SJCRH30 (cell line): ENCODE data around the gene CDK5R1. TPM values are rescaled to one million over a fixed set of nuclear protein-coding genes. Genes with fewer than 3 reads are reported as not detected.

Source experiments
- DNase-seq, 2 experiments: peaks; one replicate each; pipeline ENCODE4 v3.0.0-alpha.2; 2015 to 2020
- H3K27ac ChIP-seq: fragments of 250-450 bp; sonication (Bioruptor Pico); 2 replicates; pipeline ENCODE4 v1.5.1; 2020; ENCODE audit warnings: mild to moderate bottlenecking, moderate library complexity
- H3K27me3 ChIP-seq: fragments of 250-450 bp; sonication (Bioruptor Pico); 2 replicates; pipeline ENCODE4 v1.5.1; 2020; ENCODE audit warnings: mild to moderate bottlenecking, moderate library complexity
- H3K36me3 ChIP-seq: fragments of 250-450 bp; sonication (Bioruptor Pico); 2 replicates; pipeline ENCODE4 v1.5.1; 2020; ENCODE audit warnings: mild to moderate bottlenecking, moderate library complexity
- H3K4me1 ChIP-seq: fragments of 250-450 bp; sonication (Bioruptor Pico); 2 replicates; pipeline ENCODE4 v1.5.1; 2020; ENCODE audit warnings: mild to moderate bottlenecking, moderate library complexity
- H3K4me3 ChIP-seq: fragments of 250-450 bp; sonication (Bioruptor Pico); 2 replicates; pipeline ENCODE4 v1.5.1; 2020; ENCODE audit warnings: mild to moderate bottlenecking, moderate library complexity
- H3K9me3 ChIP-seq: fragments of 250-450 bp; sonication (Bioruptor Pico); replicated peaks from 2 replicates; pipeline ENCODE4 v1.5.1; 2020; ENCODE audit warnings: mild to moderate bottlenecking, moderate library complexity
- total RNA-seq: library from RNA; depleted of rRNA; stranded (reverse); fragments of >200 nt; shearing (Covaris generic); gene quantifications from 2 replicates; pipeline ENCODE4 v1.2.3, GENCODE V29; 2014

Gene CDK5R1
- total RNA-seq, 1 experiment from 2014 or later, result 4.7 TPM

DNA sequence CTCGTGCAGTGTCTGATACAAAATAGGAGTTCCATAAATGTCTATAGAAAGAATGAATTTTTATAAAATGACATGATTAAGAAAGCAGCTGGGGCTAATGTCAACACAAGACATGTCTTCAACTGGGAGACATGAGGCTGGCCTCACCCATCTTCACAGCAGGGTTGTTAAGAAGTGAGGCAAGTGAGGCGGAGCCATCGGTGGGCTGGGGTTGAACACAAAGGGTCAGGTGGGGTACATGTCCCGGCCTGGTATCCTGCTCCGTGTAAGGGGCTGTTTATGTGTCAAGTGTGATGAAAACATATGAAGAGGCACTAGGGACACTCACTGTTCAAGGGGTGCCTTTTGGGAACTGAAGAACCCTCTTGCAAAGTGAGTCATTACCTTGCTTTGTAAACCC is 22.1 kb downstream of the CDK5R1 start:
- H3K27ac ChIP-seq, result no peak overlapping the region

DNA sequence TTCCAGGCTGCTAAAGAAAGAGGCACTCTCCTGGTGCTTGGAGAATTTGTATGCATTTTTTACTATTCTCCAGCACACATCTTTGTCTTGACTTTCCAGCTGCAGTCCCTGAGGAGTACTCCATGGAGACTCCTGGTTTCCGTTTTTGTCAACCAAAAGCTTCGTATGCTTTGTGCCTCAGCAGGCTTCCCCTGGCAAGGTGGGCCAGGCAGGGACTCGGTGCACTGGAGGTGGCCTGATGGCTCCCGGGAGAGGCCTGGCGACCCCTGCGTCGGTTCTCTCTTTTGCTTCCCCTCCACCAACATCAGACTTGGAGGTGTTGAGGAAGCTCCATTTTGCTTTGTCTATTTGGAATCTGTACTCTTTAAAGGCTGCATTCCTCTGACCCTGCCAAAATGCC is 23.7 kb downstream of the CDK5R1 start:
- Histone ChIP-seq H3K27ac (no peak overlapping the region), H3K27me3 (peaks cover 3% of the 10 kb centered on the region; the same call in 1 of the 2 replicates), H3K4me3 (no peak overlapping the region), H3K9me3 (no peaks in the 10 kb centered on the region), H3K36me3 (no peaks in the 10 kb centered on the region), H3K4me1 (no peaks in the 10 kb centered on the region; the same call in 1 of the 2 replicates)
- no peak for DNase-seq

More for the DNA sequence above, 22.1 kb downstream of the CDK5R1 start:
- Histone ChIP-seq H3K36me3 (no peaks in the 10 kb centered on the region), H3K27me3 (peaks cover 3% of the 10 kb centered on the region; the same call in 1 of the 2 replicates), H3K9me3 (no peaks in the 10 kb centered on the region), H3K4me3 (no peak overlapping the region), H3K4me1 (peaks cover 12% of the 10 kb centered on the region)
- DNase-seq, result no peak

DNA sequence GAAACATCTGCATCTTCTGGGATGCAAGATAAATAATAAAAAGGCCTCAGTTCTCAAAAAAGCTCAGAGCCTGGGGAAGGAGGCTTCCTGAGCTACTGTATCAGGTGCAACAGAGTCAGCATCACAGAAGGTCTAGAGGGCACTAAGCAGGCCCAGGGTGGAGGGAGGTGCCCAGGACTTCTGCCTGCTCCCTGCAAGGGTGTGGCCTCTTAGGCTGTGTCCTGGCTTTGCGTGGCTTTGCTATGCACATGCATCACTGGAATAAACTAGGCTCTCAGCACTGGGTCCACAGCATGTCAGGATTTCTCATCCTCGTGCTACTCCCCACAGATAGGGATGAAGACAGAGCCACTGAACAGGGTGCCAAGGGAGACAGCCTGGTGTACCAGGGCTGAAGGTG is 25.5 kb downstream of the CDK5R1 start:
- H3K4me3 ChIP-seq, result no peak overlapping the region
- no peak overlapping the region for H3K27ac ChIP-seq
- H3K36me3 ChIP-seq, result no peaks in the 10 kb centered on the region
- H3K9me3 ChIP-seq, result no peaks in the 10 kb centered on the region
- peaks cover 3% of the 10 kb centered on the region; the same call in 1 of the 2 replicates for H3K27me3 ChIP-seq
- peaks cover 14% of the 10 kb centered on the region for H3K4me1 ChIP-seq
- no peak for DNase-seq

DNA sequence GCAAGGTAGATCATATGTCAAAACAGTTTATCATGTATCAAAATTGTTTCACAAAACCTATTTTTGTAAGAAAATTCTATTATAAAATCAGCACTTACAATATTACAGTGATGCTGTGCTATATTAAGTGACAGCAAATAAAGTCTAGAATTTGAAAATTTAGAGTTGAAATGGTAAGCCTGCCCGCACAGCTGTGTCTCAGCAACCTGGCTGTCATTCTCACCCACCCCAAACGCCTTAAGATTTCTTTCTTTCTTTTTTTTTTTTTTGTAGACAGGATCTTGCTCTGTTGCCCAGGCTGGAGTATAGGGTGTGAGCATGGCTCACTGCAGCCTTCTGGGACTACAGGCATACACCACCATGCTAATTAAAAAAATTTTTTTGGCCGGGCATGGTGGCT is 26.8 kb downstream of the CDK5R1 start:
- DNase-seq, result no peak
- Histone ChIP-seq H3K9me3 (no peaks in the 10 kb centered on the region), H3K4me3 (no peak overlapping the region), H3K4me1 (peaks cover 23% of the 10 kb centered on the region), H3K36me3 (no peaks in the 10 kb centered on the region), H3K27ac (no peak overlapping the region), H3K27me3 (peaks cover 3% of the 10 kb centered on the region; the same call in 1 of the 2 replicates)

DNA sequence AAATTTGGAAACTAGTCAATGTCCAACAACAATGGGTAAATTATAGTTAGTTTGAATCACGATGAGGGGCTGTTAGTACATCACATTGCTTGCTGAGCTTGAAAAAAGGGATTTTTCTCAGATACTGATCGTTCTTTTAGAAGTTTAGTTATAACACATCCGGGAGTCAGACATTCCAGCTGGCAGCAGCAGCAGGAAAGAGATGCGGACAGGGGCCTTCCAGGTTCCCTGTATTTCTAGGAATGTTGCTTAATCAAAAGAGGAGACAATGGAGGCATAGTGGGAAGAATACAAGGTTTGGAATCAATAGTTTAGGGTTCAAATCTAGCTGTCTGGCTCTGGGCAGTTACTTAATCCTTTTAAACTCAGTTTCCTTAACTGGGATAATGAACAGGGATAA is 27.8 kb downstream of the CDK5R1 start:
- no peaks in the 10 kb centered on the region for H3K27me3 ChIP-seq

DNA sequence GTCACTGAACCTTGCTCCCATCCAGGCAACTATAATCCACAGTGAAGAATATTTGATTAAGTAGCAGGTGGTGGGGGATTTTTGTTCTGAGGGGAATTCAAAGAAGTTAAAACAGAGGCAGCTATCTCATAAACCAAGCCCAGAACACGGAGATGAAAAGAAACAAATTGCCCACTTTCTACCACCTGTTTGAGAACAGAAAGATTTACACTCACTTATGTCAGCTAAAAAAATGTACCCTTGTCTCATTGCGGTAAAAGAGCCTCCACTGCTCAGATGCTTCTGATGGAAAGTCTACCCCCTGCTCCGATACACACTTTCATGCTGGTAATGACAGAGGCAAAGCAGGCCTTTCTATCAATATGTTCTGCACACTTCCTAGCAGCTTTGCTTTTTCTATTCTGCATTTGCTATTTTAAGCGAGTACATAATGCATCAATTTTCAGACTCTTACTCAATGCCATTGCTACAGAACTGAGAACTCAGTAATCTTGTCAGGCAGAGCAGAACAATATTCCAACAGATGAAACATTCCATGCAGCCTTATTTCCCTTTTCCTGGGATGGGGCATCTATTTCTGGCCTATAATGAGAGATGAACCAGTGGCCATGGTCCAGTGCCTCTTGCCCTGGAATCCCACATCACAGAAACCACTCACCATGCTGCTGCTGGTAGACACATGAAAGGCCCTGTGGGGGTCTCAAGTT is 29.0 kb downstream of the CDK5R1 start:
- Histone ChIP-seq H3K9me3 (no peaks in the 10 kb centered on the region), H3K4me1 (peaks cover 35% of the 10 kb centered on the region), H3K4me3 (no peak overlapping the region), H3K36me3 (no peaks in the 10 kb centered on the region), H3K27me3 (no peaks in the 10 kb centered on the region), H3K27ac (no peak overlapping the region)
- no peak for DNase-seq

More for the DNA sequence above, 27.8 kb downstream of the CDK5R1 start:
- Histone ChIP-seq H3K9me3 (no peaks in the 10 kb centered on the region), H3K27ac (no peak overlapping the region), H3K4me3 (no peak overlapping the region), H3K4me1 (peaks cover 27% of the 10 kb centered on the region), H3K36me3 (no peaks in the 10 kb centered on the region)
- no peak for DNase-seq

DNA sequence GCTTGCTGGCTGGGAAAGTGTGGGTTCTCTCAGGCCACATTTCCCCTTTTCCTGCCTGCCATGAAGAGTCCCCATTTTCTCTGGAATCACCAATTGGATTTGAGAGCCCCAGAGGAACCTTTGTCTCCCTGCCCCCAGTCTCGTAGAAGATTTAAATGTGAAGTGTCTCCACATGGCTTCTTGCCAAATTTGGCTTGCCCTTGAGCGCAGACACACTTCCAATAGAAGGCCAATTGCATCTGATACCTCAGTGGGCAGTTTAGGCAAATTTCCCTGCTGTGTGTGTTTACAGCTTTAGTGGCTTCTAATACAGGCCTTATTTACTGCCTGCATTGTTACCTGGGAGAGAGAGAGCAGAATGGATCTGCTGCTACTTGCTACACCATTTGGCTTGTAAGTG is 29.7 kb downstream of the CDK5R1 start:
- no peak for DNase-seq
- no peak overlapping the region for H3K27ac ChIP-seq
- H3K4me1 ChIP-seq, result peaks cover 35% of the 10 kb centered on the region
- H3K4me3 ChIP-seq, result no peak overlapping the region
- no peaks in the 10 kb centered on the region for H3K27me3 ChIP-seq
- no peaks in the 10 kb centered on the region for H3K9me3 ChIP-seq
- no peaks in the 10 kb centered on the region for H3K36me3 ChIP-seq

DNA sequence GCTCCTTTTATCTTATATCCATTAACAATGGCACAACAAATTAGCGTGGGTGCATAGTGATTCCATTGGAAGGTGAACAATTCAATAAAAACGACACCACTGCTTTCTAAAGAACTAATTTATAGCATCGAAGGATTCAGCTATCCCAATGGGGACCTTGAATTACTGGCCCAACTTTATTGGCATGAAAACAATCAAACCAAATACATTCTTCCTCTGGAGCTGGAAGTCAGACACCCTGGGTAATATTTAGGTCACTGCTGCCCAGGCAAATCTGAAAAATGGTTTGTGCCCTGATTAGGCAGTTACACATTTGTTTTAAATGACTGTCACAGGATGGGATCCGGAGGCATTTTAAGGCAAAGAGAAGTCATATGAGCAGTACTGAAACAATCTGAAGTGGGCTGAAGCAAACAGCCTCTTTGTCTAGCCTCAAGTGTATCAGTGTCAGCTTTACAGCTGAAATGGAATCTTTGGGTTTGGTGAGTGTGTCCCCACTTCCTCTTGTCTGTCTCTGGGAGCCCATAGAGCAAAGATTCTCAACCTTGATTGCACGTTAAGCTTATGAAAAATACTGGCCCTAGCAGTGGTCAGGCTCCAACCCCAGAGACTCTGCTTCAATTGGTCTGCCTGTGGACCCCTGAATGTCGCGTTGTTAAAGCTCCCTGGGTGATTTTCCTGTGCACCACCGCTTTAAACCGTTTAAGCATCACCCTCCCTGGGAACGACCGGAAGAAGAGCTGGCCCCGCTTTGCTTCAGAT is 30.3 kb downstream of the CDK5R1 start:
- Histone ChIP-seq H3K4me1 (peaks cover 35% of the 10 kb centered on the region), H3K27me3 (no peaks in the 10 kb centered on the region), H3K9me3 (no peaks in the 10 kb centered on the region), H3K4me3 (no peak overlapping the region), H3K36me3 (no peaks in the 10 kb centered on the region), H3K27ac (no peak overlapping the region)
- no peak for DNase-seq

DNA sequence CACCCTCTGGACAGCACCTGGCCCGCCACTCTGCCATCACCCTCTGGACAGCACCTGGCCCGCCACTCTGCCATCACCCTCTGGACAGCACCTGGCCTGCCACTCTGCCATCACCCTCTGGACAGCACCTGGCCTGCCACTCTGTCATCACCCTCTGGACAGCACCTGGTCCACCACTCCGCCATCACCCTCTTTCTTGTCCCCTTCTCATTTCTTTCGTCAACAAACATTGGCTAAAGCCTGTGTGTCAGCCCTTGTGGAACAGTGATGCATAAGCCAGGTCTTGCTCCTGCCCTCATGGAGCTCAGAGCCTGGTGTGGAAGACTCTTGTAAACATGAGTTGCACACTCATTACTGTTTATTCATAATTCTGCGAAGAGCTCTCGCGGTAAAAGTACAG is 31.2 kb downstream of the CDK5R1 start:
- Histone ChIP-seq H3K4me1 (peaks cover 35% of the 10 kb centered on the region), H3K4me3 (no peak overlapping the region), H3K9me3 (no peaks in the 10 kb centered on the region), H3K27ac (no peak overlapping the region), H3K36me3 (no peaks in the 10 kb centered on the region), H3K27me3 (no peaks in the 10 kb centered on the region)
- DNase-seq, result no peak

DNA sequence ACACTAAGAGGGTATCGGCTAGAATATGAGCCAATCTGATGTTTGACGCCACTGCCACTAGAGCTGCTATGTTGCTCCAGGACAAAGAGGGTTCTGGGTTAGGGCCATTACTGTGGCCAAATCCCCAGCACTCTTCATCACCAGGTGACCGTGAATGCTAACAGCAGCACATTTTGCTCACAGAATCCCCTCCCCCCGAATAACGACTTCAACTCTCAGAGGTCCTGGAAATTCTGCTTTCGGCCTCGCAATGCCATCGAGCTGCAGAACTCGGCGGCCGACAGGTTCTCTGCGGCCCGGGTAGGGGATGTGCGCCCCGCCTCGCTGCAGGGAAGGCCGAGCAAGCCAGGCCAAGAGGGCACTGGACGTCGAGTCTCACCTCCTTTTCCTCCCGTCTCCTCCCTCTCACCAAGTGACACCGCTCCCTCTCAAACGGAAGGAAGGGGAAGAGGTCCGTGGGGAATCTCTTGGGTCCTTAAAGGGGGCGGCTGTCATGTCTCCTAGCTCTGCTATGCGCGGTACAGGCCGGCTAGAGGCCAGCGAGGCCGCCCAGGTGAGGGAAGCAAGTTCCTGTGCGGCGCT is 31.9 kb downstream of the CDK5R1 start:
- H3K9me3 ChIP-seq, result no peaks in the 10 kb centered on the region
- H3K36me3 ChIP-seq, result no peaks in the 10 kb centered on the region
- no peak overlapping the region for H3K27ac ChIP-seq
- peaks cover 35% of the 10 kb centered on the region for H3K4me1 ChIP-seq
- no peak for DNase-seq
- H3K4me3 ChIP-seq, result peak overlapping the region; percentile 50
- H3K27me3 ChIP-seq, result no peaks in the 10 kb centered on the region

DNA sequence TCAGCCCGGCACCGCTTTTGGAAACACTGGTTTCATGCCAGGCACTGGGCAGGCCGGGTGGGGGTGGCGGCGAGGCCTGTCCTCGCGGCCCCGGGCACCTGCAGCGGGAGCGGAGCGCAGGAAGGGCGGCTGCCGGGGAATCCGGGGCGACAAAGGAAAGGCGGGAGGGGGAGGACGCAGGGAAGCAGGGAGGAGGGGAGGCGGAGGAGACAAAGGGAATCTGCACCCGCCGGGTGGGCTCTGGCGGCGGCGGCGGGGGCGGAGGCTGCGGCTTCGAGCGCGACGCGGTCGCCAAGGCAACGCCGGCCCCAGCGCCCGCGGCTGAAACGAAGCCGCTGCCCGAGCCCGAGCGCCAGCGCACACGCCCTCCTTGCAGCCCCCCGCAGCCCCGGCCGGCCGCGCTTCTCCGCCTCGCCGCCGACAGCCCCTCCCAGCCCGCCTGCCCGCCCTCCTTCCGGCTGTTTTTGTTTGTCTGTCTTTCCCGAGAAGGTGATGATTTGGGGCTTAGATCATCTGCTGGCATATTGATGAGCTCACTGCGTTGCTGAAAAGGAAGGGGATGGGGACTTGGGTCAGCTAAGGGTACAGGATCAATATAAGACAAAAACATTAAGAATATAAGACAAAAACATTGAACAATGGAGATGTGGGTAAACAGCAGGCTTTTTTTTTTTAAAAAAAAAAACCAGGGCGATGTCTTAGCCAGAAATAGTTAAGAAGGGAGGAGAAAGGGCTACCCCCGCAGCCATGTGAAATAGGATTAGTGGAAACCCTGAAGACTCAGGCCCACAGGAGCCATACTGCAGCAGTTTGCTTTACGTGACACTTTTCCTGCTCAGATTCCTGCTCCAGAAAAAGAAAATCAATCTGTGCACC is 32.7 kb downstream of the CDK5R1 start:
- DNase-seq, result peak; percentile 78 to 79
- H3K27ac ChIP-seq, result peak overlapping the region; percentile 64
- no peaks in the 10 kb centered on the region for H3K36me3 ChIP-seq
- H3K4me3 ChIP-seq, result peak overlapping the region; percentile 50
- H3K27me3 ChIP-seq, result no peaks in the 10 kb centered on the region
- no peaks in the 10 kb centered on the region for H3K9me3 ChIP-seq
- H3K4me1 ChIP-seq, result peaks cover 35% of the 10 kb centered on the region

DNA sequence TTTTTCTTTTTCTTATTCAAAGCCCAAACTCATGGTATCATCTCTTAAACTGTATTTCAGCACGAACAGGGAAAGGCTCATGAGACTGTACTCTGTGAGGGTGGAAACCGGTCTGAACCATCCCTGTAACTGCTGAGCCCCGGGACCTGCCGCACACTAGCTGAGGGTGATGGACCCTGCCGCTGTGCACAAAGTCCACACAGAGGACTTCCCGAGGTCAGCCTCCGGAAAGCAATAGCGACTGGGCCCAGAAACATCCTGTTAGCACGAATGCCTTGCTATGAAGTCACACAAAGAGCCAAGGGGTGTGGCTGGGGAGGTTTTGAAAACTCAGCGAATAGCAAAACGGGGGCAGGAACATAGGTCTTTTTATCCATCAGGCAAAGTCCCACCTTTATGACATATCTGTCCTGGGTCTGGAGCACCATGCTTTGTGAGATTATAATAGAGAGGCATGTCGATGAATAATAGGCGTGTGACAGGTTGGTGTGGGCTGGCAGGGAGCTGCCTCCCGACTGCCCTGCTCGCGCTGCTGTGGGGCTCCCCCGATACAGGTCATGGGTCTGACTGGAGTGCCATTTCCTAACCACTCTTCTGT is 33.4 kb downstream of the CDK5R1 start:
- no peaks in the 10 kb centered on the region for H3K27me3 ChIP-seq
- H3K9me3 ChIP-seq, result no peaks in the 10 kb centered on the region
- peak overlapping the region; percentile 50 for H3K4me3 ChIP-seq
- peaks cover 42% of the 10 kb centered on the region for H3K4me1 ChIP-seq
- peak; percentile 56 to 61 for DNase-seq
- peak overlapping the region; percentile 64 for H3K27ac ChIP-seq
- H3K36me3 ChIP-seq, result no peaks in the 10 kb centered on the region

DNA sequence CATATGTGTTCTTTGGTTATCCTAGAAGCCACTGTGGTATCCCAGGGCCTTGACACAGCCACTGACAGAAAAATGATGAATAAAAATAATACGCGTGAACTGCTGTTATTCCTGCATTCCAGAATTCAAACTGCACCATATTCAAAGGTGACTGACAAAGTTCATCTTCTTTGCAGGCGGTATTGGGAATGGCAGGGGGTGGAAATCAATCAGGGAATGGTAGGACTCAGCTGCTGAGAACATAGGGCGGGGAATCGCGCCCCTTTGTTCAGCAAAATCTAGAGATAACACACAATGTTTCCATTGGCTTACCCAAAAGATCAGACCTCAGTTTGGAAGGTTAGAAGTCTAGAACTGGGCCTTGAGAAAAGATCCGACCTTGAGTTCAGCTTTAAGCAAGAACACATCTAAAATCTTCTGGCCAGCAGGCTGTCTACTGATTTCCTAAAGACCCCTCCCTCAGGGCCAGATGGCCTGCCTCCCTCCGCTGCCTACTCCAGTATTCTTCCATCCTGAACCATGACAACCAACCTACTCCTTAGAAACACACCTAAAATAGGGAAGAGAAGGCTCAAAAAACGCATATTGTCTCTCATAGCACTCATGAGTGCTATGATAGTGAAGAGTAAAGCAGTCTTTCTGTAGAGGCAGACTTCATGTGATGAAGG is 34.1 kb downstream of the CDK5R1 start:
- H3K4me1 ChIP-seq, result peaks cover 46% of the 10 kb centered on the region
- H3K27me3 ChIP-seq, result no peaks in the 10 kb centered on the region
- no peak overlapping the region for H3K4me3 ChIP-seq
- no peak for DNase-seq
- no peak overlapping the region; the same call in 1 of the 2 replicates for H3K27ac ChIP-seq
- no peaks in the 10 kb centered on the region for H3K9me3 ChIP-seq
- no peaks in the 10 kb centered on the region for H3K36me3 ChIP-seq
